NCI-H2029 treated with DMSO at 0.1 percent for 48 hours (cell line): ENCODE measurements around the gene SFTPA1.
"Not testable (repeated sequence)": the region's sequence is repeated elsewhere in the genome, so short reads cannot be mapped to it uniquely, and the experiment has no call there.

Experiments used
- DNase-seq: peaks from one replicate; lab custom pipeline; 2025; lab: John Stamatoyannopoulos, UW

The SFTPA1 gene

DNA sequence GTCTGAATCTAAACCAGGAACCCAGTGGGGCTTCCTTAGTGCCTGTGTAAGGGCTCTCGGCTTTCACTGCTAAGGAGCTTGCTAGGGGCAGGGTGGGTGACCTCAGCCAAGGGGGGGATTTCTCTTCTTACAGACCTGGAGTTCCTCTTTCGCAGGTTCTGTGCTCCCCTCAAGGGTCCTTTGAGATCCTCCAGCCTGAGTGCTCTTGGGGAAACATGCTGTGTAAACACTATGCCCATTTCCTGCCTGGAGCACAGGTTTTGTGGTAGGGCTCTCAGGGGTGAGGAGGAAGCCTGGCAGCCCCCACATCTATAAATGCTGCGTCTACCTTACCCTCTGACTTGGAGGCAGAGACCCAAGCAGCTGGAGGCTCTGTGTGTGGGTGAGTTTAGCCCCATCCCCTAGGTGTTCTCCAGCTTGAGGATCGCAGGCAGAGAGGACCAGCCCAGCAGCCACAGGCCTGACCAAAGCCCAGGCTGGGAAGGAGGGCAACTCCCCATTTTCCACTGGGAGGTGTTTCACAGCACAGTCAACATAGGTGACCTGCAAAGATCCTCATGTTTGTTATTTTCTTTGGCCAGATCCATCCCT, at the start of gene SFTPA1:
SFTPA1 (plus strand) TSS at position 339 of the 591 bp plus-strand sequence. CDS start 887 bp downstream, outside the sequence.
- DNase-seq, result peak; percentile 48

GRCh38 chr10:79561257-79561656, 49.5 kb upstream of the SFTPA1 start:
- DNase-seq, result no peak

DNA sequence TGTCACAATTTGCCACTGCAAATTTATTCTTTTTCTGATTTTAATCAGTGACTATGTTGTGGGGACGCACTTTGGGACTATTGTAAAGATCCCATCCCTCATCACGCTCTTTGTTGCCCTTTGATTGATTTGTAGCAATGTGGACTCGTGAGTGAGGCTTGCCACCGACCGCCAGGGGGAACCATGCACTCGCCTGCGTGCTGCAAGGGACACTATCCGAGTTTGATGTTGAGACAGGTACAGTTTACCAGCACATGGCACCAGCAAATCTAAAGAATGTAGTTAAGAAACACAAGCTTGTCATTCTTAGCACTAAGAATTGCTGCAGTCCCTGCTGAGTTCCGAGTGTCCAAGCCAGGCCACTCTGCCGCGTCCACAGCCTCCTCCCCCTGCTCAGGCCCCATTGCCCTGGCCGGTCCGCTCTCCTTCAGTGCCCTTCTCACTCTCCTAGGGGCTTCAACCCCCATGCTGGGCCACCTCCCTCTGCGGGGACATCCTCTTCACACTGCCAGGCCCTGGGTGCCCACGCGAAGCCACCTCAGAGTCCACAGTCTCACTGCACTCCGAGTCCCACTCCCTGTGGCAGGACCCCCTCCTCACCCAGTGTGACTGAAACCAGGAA, 48.5 kb upstream of the SFTPA1 start:
- DNase-seq, result no peak

GRCh38 chr10:79563426-79563825, 47.3 kb upstream of the SFTPA1 start:
- DNase-seq, result no peak

DNA sequence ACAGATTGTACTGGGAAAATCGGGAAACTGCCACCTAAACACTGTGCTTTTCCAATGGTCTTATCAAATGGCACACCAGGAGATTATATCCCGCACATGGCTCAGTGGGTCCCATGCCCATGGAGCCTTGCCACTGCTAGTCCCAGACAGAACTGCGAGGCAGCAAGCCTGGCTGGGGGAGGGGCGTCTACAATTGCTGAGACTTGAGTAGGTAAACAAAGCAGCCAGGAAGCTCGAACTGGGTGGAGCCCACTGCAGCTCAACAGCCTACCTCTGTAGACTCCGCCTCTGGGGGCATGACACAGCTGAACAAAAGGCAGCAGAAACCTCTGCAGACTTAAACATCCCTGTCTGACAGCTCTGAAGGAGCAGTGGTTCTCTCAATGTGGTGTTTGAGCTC, 40.1 kb upstream of the SFTPA1 start:
- not testable (repeated sequence) for DNase-seq

GRCh38 chr10:79579361-79579760, 31.4 kb upstream of the SFTPA1 start:
- DNase-seq, result no peak

DNA sequence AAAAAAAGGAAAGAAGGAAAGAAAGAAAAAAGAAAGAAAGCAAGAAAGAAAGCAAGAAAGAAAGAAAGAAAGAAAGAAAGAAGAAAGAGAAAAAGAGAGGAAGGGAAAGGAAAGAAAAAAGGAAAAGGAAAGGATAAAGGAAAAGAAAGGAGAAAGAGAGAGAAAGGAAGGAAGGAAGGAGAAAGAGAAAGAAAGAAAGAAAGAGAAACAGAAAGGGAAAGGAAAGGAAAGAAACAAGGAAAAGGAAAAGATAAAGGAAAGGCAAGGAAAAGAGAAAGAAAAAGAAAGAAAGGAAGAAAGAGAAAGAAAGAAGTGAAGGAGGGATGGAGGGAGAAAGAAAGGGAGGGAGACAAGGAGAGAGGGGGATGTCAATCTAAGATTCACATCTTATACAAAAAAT, 29.7 kb upstream of the SFTPA1 start:
- no peak for DNase-seq

DNA sequence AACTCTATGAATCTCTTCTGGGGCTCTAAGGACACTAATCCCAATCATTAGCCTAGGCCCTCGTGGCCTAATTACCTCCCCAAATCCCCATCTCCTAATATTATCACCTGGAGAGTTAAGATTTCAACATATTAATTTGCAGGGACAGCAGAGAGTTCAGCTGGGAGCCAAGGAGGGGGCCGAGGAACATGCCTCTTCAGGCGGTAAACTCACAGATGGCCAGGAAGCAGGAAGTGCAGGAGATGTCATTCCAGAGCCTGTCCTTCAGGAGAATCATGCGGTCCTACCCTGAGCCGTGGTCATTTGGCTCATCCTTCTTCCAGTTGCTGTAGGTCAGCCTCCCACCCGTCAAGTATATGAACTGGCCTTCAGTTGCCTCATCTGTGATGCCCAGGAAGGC, 28.6 kb upstream of the SFTPA1 start:
- no peak for DNase-seq

- not testable (repeated sequence) for DNase-seq
These were observed 27.8 kb upstream of the SFTPA1 start for GRCh38 chr10:79582954-79583353.

- no peak for DNase-seq
These were observed 27.2 kb upstream of the SFTPA1 start for GRCh38 chr10:79583488-79584024.

DNA sequence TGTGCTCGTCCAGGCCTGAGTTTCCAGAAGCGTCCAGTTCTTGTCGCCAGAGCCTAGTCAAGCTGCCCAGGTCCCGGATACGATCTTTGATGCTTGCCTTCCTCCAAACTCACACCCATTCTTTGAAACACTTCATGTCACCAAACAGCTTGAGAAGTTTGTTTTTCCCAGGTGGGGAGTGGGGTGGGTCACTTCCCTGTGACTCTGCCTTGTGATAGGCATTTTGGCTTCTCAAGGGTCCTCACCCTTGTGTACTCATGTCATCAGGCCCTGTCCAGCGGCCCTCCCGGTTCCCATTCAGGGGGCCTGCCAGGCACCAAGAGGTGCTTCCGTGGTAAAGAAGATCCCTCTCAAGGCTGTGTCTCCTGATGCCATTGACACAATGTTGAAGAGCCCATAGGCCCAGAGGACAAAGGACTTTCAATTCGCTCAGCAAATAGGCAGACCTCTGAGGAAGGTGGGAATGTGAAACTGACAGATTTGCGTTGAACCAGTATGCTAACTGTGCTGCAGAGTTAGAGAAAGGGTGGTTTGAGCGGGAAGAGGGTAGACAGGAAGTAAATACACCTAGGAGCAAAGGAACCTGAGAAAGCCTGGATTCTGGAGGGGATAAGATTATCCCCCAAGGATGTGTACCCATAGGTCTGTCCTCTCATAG, 24.7 kb upstream of the SFTPA1 start:
- no peak for DNase-seq

- DNase-seq, result no peak
These were observed 23.8 kb upstream of the SFTPA1 start for GRCh38 chr10:79586933-79587332.

GRCh38 chr10:79588800-79589199, 21.9 kb upstream of the SFTPA1 start:
- DNase-seq, result no peak

GRCh38 chr10:79593377-79593776, 17.4 kb upstream of the SFTPA1 start:
- DNase-seq, result no peak

DNA sequence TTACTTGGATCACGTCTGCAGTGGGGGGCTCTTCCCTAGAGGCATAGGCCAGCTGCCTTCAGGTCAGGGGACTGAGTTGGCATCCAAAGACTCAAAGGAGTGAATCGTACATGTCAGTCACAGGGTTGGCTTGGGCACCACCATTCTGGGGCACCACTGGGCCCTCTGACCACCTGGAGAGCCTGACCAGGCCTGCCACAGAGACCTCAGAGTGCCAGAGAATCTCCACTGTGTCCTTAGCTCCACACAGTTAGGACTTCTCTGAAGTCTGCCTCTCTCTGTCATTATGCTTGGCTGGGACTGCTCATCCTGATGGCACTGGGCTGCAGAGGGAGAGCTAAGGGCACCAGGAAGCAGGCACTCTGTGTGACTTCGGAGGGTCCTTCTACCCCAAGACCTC, 16.2 kb upstream of the SFTPA1 start:
- DNase-seq, result not testable (repeated sequence)

DNA sequence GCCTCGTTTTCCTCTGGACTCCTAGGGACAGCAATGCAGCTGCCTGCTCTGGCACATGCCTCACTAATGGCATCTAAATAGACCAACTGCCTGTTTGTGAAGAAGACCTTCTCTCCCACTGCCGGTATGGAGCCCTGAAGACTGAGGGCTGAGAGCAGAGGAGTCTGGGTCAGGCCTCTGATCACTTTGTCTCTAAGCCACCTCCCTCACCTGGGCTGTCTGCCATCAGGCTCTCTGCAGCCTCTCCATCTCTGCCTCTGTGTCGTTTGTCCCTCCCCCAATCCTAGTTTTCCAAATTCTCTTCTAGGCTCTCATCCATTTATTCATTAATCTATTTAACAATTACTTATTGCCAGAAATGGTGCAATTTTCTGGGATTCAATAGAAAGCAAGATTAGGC, 15.2 kb upstream of the SFTPA1 start:
- no peak for DNase-seq

GRCh38 chr10:79599644-79600043, 11.1 kb upstream of the SFTPA1 start:
- not testable (repeated sequence) for DNase-seq

DNA sequence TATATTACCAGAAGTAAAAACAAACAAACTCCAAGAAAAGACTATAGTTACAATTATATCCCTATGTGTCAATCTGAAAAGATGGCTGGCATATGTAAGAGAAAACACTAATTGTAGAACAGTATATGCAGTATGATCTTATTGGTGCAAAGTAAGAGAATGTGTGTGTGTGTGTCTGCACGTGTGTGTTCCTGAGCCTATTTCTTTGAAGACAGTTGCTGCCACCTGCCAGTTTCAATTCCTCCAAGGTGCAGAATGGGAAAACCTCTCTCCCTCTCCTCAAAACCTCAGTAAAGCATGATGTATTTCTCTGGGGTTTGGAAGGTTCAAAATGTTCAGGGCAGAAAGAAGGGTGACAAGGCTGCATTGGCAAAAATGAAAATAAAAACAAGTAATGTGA, 8.8 kb upstream of the SFTPA1 start:
- DNase-seq, result no peak

DNA sequence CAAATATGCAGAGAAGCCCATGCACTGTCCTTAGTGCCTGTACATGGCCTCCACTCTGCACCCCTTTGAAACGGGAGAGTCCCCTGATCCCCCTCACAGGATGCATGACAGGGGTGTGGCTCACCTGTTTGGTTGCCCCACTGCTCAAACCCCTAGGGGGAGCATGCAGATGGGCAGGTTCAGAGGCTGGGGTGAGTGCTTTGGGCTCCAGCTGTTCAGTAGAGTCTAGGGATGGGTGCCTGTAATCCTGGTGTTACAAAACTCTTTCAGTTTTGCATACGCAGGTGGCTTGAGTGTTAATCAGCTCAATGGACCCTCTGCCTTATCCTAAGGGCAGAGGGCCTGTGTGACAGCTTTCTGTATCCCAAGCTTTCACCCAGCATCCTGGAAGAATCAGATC, 7.8 kb upstream of the SFTPA1 start:
- no peak for DNase-seq

DNA sequence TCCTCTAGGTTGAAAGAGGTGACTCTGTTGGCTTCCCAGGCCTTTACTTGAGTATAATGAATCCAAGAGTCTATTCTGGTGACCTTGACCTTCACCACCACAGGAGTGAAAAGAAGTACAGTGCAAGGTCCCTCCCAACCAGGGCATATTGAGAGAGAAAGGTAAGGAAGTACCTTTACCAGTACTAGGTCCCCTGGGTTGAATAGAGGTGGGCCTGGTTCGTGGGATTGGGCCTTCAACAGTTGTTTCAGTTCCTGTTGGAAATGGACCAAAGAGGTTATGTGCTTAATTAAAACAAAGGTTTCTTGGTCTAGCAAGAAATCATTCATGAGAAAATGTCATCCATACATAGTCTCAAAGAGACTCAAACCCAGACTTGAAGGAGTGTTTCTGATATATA, 6.4 kb upstream of the SFTPA1 start:
- DNase-seq, result no peak

- no peak for DNase-seq
These were observed 5.4 kb upstream of the SFTPA1 start for GRCh38 chr10:79605308-79605707.

- no peak for DNase-seq
These were observed 2.0 kb upstream of the SFTPA1 start for GRCh38 chr10:79608505-79609375.
